IMR-90 (cell line): Measurements from ENCODE around the gene ARHGAP45. TPM values are rescaled to one million over a fixed set of nuclear protein-coding genes. Genes with fewer than 3 reads are reported as not detected.

Experiments used
- ATAC-seq: fragments of 200-7000 bp; cut with Tn5 transposase; 2 replicates; pipeline ENCODE4 v1.9.1; 2020; ENCODE audit warnings: low read depth, mild to moderate bottlenecking, moderate library complexity
- BruUV-seq: library from RNA; stranded (reverse); fragments of 400-500 nt; replicated peaks from 2 replicates; lab custom pipeline; 2021; lab: Mats Ljungman, UMichigan
- CTCF ChIA-PET: fragments of 300-600 bp; formaldehyde crosslinking; extraction: SDS; loops from one replicate; lab custom pipeline; 2021; ENCODE audit warnings: antibody characterized with exemption; lab: Yijun Ruan, JAX
- POLR2A ChIA-PET: fragments of 300-600 bp; sonication (Branson Sonifier 250); formaldehyde crosslinking; loops from one replicate; lab custom pipeline; 2022; ENCODE audit warnings: antibody characterized with exemption; ENCODE audit not compliant: unreplicated experiment; lab: Charles Lee
- DNase-seq: peaks from one replicate; pipeline ENCODE4 v3.0.0; 2013
- H2AFZ ChIP-seq: replicated peaks from 2 replicates; pipeline ENCODE3; 2013; ENCODE audit warnings: low read length, mild to moderate bottlenecking; ENCODE audit not compliant: poor library complexity
- H2AK5ac ChIP-seq: 2 replicates; pipeline ENCODE4 v1.6.1; 2013; ENCODE audit warnings: low read depth, low read length, inconsistent platforms
- H2AK9ac ChIP-seq: replicated peaks from 2 replicates; pipeline ENCODE3; 2013; ENCODE audit warnings: mild to moderate bottlenecking, low read depth, low read length, moderate library complexity; ENCODE audit not compliant: poor library complexity
- H2BK120ac ChIP-seq: 2 replicates; pipeline ENCODE4 v1.6.1; 2013; ENCODE audit warnings: low read depth, low read length, inconsistent platforms
- H2BK15ac ChIP-seq: 3 replicates; pipeline ENCODE4 v1.6.1; 2013; ENCODE audit warnings: low read depth, low read length, inconsistent platforms
- H2BK20ac ChIP-seq: 2 replicates; pipeline ENCODE4 v1.6.1; 2013; ENCODE audit warnings: low read depth, mild to moderate bottlenecking, inconsistent platforms, low read length, moderate library complexity
- H2BK5ac ChIP-seq: 2 replicates; pipeline ENCODE4 v1.6.1; 2013; ENCODE audit warnings: mild to moderate bottlenecking, low read depth, low read length, inconsistent platforms; ENCODE audit not compliant: poor library complexity, severe bottlenecking
- H3K14ac ChIP-seq: replicated peaks from 2 replicates; pipeline ENCODE4 v1.6.1; 2013; ENCODE audit warnings: low read depth, low read length, inconsistent platforms
- H3K18ac ChIP-seq: 2 replicates; pipeline ENCODE4 v1.6.1; 2013; ENCODE audit warnings: low read depth, low read length, control low read depth
- H3K23ac ChIP-seq: 2 replicates; pipeline ENCODE4 v1.6.1; 2013; ENCODE audit warnings: low read depth, low read length, inconsistent platforms
- H3K27ac ChIP-seq: 2 replicates; pipeline ENCODE4 v1.5.1; 2013; ENCODE audit warnings: mild to moderate bottlenecking, control low read depth, low read length; ENCODE audit not compliant: insufficient read depth
- H3K27me3 ChIP-seq: 2 replicates; pipeline ENCODE4 v1.6.1; 2013; ENCODE audit warnings: low read length; ENCODE audit not compliant: control insufficient read depth, insufficient read depth
- H3K36me3 ChIP-seq: 2 replicates; pipeline ENCODE4 v1.6.1; 2013; ENCODE audit warnings: low read length, mixed read lengths; ENCODE audit not compliant: control insufficient read depth, insufficient read depth
- H3K4ac ChIP-seq: 2 replicates; pipeline ENCODE4 v1.6.1; 2013; ENCODE audit warnings: low read depth, low read length, inconsistent platforms
- H3K4me1 ChIP-seq: 2 replicates; pipeline ENCODE4 v1.6.1; 2013; ENCODE audit warnings: low read length, mixed read lengths; ENCODE audit not compliant: control insufficient read depth, insufficient read depth
- H3K4me2 ChIP-seq: 2 replicates; pipeline ENCODE4 v1.6.1; 2013; ENCODE audit warnings: low read depth, mild to moderate bottlenecking, control low read depth, low read length, moderate library complexity
- H3K4me3 ChIP-seq: 2 replicates; pipeline ENCODE4 v1.5.1; 2013; ENCODE audit warnings: low read depth, mild to moderate bottlenecking, control low read depth, low read length, moderate library complexity; ENCODE audit not compliant: insufficient read depth
- H3K56ac ChIP-seq: 2 replicates; pipeline ENCODE4 v1.6.1; 2013; ENCODE audit warnings: low read length, inconsistent platforms; ENCODE audit not compliant: insufficient read depth; ENCODE audit errors: extremely low read depth
- H3K79me1 ChIP-seq, 2 experiments: 2 replicates each; pipeline ENCODE4 v1.6.1; 2013; ENCODE audit warnings: low read length in 2 of 2, inconsistent platforms in 1 of 2, low read depth in 1 of 2
- H3K9ac ChIP-seq: 2 replicates; pipeline ENCODE4 v1.6.1; 2013; ENCODE audit warnings: low read depth, low read length, control low read depth
- H3K9me1 ChIP-seq: 2 replicates; pipeline ENCODE4 v1.6.1; 2013; ENCODE audit warnings: low read length, inconsistent platforms; ENCODE audit not compliant: insufficient read depth
- H3K9me3 ChIP-seq: 2 replicates; pipeline ENCODE4 v1.6.1; 2013; ENCODE audit warnings: low read length; ENCODE audit not compliant: control insufficient read depth, insufficient read depth
- H4K20me1 ChIP-seq: 2 replicates; pipeline ENCODE4 v1.6.1; 2013; ENCODE audit warnings: low read length, inconsistent platforms; ENCODE audit not compliant: insufficient read depth
- H4K5ac ChIP-seq: 2 replicates; pipeline ENCODE4 v1.6.1; 2013; ENCODE audit warnings: mild to moderate bottlenecking, low read depth, low read length, control low read depth
- H4K8ac ChIP-seq, 2 experiments: 2 replicates each; pipeline ENCODE4 v1.6.1; 2013; ENCODE audit warnings: low read depth in 2 of 2, low read length in 2 of 2, control low read depth in 1 of 2, inconsistent platforms in 1 of 2
- H4K91ac ChIP-seq: 2 replicates; pipeline ENCODE4 v1.6.1; 2013; ENCODE audit warnings: low read depth, low read length, inconsistent platforms; ENCODE audit not compliant: insufficient read depth
- BHLHE40 ChIP-seq: fragments of 150-350 bp; IDR thresholded peaks from 2 replicates; pipeline ENCODE4 v1.6.1; 2016; ENCODE audit warnings: mild to moderate bottlenecking, low read depth, low read length
- MAFK ChIP-seq: IDR thresholded peaks from 2 replicates; pipeline ENCODE4 v1.6.1; 2012; ENCODE audit warnings: low read depth, low read length, improper control_type of control experiment
- MAZ ChIP-seq: IDR thresholded peaks from 2 replicates; pipeline ENCODE4 v1.6.1; 2012; ENCODE audit warnings: low read depth, mild to moderate bottlenecking, low read length, improper control_type of control experiment, moderate library complexity, borderline replicate concordance
- MXI1 ChIP-seq: IDR thresholded peaks from 2 replicates; pipeline ENCODE4 v1.6.1; 2012; ENCODE audit warnings: low read depth, mild to moderate bottlenecking, low read length, moderate library complexity, borderline replicate concordance
- POLR2A ChIP-seq: IDR thresholded peaks from 2 replicates; pipeline ENCODE4 v1.6.1; 2012; ENCODE audit warnings: mild to moderate bottlenecking, low read depth, low read length
- RAD21 ChIP-seq: IDR thresholded peaks from 2 replicates; pipeline ENCODE4 v1.6.1; 2012; ENCODE audit warnings: low read length, improper control_type of control experiment
- RFX5 ChIP-seq: IDR thresholded peaks from 2 replicates; pipeline ENCODE4 v1.8.0; 2012; ENCODE audit warnings: low read depth, mild to moderate bottlenecking, low read length, moderate library complexity
- SMC3 ChIP-seq: fragments of 150-350 bp; IDR thresholded peaks from 2 replicates; pipeline ENCODE4 v1.6.1; 2016; ENCODE audit warnings: low read depth, mild to moderate bottlenecking, antibody characterized with exemption, low read length, moderate library complexity
- WGBS, 2 experiments: methylation state at CpG; one replicate each; pipeline versions ENCODE4 v1.1.5 to v1.1.7; 2013; ENCODE audit warnings: missing lambda C conversion rate in 2 of 2; ENCODE audit not compliant: insufficient read length in 1 of 2; ENCODE audit errors: extremely low coverage in 2 of 2; 5-methylcytosine and 5-hydroxymethylcytosine counted together
- dilution Hi-C: fragments of 300-500 bp; cut with HindIII; formaldehyde crosslinking; loops from one replicate; pipeline ENCODE4 v1.14.3; 2018; ENCODE audit warnings: low sequenced_read_pairs; ENCODE audit not compliant: unreplicated experiment
- in situ Hi-C: fragments of 300-500 bp; cut with MboI; formaldehyde crosslinking; loops from 3 replicates; pipeline ENCODE4 v1.14.3; 2019; ENCODE audit warnings: low sequenced_read_pairs, inconsistent platforms, mixed read lengths
- intact Hi-C: fragments of 100-400 bp; cut with micrococcal nuclease; formaldehyde crosslinking; loops from 2 replicates; pipeline ENCODE4 v1.10.0; 2022
- polyA plus RNA-seq, 3 experiments: library from polyadenylated mRNA; depleted of rRNA; stranded (reverse); fragments of >200 nt; gene quantifications; 2 replicates each; pipeline ENCODE4 v1.2.3, GENCODE V29; 2012; ENCODE audit warnings: low replicate concordance in 1 of 3
- total RNA-seq: library from RNA; depleted of rRNA; stranded (reverse); fragments of >200 nt; gene quantifications from 2 replicates; pipeline ENCODE4 v1.2.3, GENCODE V29; 2012
- TF ChIP-seq, protein P1 (sequence below): fragments of 150-350 bp; IDR thresholded peaks from 2 replicates; pipeline ENCODE4 v1.6.1; 2017; ENCODE audit warnings: mild to moderate bottlenecking, antibody characterized with exemption, low read length, low read depth
- TF ChIP-seq, protein P2 (sequence below): conservative IDR thresholded peaks from 2 replicates; pipeline ENCODE4 v1.5.1; 2012; ENCODE audit warnings: mild to moderate bottlenecking, low read depth, low read length, improper control_type of control experiment

Gene ARHGAP45
- total and polyA plus RNA-seq, 2 of the 4 experiments (the other 2 are of a cell fraction), result 1.3 to 1.7 TPM

- TF ChIP-seq BHLHE40 (no peak), POLR2A (no peak)
These were observed 2.9 kb upstream of the ARHGAP45 start (continued) for GRCh38 chr19:1063909-1064660.

DNA sequence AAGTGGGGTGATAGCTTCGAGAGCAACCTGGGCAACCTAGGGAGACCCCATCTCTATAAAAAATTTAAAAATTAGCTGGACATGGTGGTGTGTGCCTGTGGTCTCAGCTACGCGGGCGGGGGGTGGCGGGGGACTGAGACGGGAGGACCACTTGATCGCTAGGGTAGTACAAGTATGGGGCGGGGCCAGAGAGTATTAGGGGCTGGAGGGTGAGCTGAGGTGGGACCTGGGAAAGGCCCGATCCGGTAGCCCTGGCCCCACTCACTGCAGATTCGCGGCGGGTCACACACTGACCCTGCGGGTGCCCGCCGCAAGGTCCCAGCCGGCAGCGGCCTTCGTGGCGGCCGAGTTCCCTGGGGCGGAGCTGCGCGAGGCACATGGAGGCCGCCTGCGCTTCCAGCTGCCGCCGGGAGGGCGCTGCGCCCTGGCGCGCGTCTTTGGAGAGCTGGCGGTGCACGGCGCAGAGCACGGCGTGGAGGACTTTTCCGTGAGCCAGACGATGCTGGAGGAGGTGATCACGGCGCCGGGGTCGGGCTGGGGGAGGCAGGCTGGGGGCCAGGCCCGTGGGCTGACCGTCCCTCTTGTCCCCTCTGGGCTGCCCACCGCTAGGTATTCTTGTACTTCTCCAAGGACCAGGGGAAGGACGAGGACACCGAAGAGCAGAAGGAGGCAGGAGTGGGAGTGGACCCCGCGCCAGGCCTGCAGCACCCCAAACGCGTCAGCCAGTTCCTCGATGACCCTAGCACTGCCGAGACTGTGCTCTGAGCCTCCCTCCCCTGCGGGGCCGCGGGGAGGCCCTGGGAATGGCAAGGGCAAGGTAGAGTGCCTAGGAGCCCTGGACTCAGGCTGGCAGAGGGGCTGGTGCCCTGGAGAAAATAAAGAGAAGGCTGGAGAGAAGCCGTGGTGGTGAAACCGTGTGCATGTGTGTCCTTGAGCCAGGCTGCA, 2.0 kb upstream of the ARHGAP45 start:
- H3K9ac ChIP-seq, result no peak overlapping the region
- DNase-seq (peak; percentile 68), ATAC-seq (peak; percentile 95)
- H4K91ac ChIP-seq, result no peak overlapping the region
- no peak overlapping the region for H4K5ac ChIP-seq
- dilution Hi-C loops (no loop called here), intact Hi-C loops (no loop called here), in situ Hi-C loops (no loop called here)
- H3K4me3 ChIP-seq, result no peak overlapping the region
- BruUV-seq, result no TSS peak
- no peaks in the 10 kb centered on the region for H3K79me1 ChIP-seq
- CTCF ChIA-PET, result interaction anchor here (0.5 to 1.6 kb wide), 5 partner anchors 10 to 126 kb away, joined by 3 read pairs; no protein-coding TSS in a partner anchor
- H3K9me3 ChIP-seq, result no peaks in the 10 kb centered on the region; the same call in 1 of the 2 replicates
- no peak overlapping the region for H2BK120ac ChIP-seq
- no peak overlapping the region for H3K27ac ChIP-seq
- no peak overlapping the region for H2AK5ac ChIP-seq
- 5% methylated on average over 28 of the region's 60 CpGs; no CpG with 5 or more reads in 1 of the 2 experiments for WGBS, 2 experiments
- H3K18ac ChIP-seq, result no peak overlapping the region
- no peak overlapping the region for H2BK20ac ChIP-seq
- H3K4me2 ChIP-seq, result peak overlapping the region; percentile 52; the same call in 1 of the 2 replicates
- H4K20me1 ChIP-seq, result 0 out of 2 replicates have a peak, but pooled peaks cover 6% of the 10 kb centered on the region
- no peak overlapping the region for H2BK15ac ChIP-seq
- no peaks in the 10 kb centered on the region for H3K36me3 ChIP-seq
- 0 out of 2 replicates have a peak overlapping the region, but pooled peaks have one; percentile 33 for H3K4ac ChIP-seq
- no peak overlapping the region for H3K23ac ChIP-seq
- H3K4me1 ChIP-seq, result peaks cover 3% of the 10 kb centered on the region; the same call in 1 of the 2 replicates
- peaks cover 27% of the 10 kb centered on the region for H3K27me3 ChIP-seq
- no peak overlapping the region for H4K8ac ChIP-seq
- peak overlapping the region; percentile 90 for H2AFZ ChIP-seq
- TF ChIP-seq BHLHE40, result no peak
- TF ChIP-seq MAFK, result no peak
- TF ChIP-seq SMC3, result peak; percentile 24; the same call in 1 of the 2 replicates
- peak; percentile 14; the same call in 1 of the 2 replicates for TF ChIP-seq MAZ
- TF ChIP-seq, protein P1, sequence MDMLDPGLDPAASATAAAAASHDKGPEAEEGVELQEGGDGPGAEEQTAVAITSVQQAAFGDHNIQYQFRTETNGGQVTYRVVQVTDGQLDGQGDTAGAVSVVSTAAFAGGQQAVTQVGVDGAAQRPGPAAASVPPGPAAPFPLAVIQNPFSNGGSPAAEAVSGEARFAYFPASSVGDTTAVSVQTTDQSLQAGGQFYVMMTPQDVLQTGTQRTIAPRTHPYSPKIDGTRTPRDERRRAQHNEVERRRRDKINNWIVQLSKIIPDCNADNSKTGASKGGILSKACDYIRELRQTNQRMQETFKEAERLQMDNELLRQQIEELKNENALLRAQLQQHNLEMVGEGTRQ, result peak; percentile 33; the same call in 1 of the 2 replicates
- no peak for TF ChIP-seq RFX5
- TF ChIP-seq RAD21, result peak; percentile 42
- peak; percentile 48; the same call in 1 of the 2 replicates for TF ChIP-seq MXI1
- TF ChIP-seq, protein P2, sequence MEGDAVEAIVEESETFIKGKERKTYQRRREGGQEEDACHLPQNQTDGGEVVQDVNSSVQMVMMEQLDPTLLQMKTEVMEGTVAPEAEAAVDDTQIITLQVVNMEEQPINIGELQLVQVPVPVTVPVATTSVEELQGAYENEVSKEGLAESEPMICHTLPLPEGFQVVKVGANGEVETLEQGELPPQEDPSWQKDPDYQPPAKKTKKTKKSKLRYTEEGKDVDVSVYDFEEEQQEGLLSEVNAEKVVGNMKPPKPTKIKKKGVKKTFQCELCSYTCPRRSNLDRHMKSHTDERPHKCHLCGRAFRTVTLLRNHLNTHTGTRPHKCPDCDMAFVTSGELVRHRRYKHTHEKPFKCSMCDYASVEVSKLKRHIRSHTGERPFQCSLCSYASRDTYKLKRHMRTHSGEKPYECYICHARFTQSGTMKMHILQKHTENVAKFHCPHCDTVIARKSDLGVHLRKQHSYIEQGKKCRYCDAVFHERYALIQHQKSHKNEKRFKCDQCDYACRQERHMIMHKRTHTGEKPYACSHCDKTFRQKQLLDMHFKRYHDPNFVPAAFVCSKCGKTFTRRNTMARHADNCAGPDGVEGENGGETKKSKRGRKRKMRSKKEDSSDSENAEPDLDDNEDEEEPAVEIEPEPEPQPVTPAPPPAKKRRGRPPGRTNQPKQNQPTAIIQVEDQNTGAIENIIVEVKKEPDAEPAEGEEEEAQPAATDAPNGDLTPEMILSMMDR, result peak; percentile 68
- POLR2A ChIA-PET, result interaction anchor here (0.5 kb wide), 1 partner anchor 205 kb away, joined by 4 read pairs; no protein-coding TSS in a partner anchor
- H3K56ac ChIP-seq, result no peak overlapping the region
- no peak overlapping the region for H3K14ac ChIP-seq
- H2BK5ac ChIP-seq, result no peak overlapping the region
- H2AK9ac ChIP-seq, result peak overlapping the region; percentile 85
- no peaks in the 10 kb centered on the region for H3K9me1 ChIP-seq
